UCSD-AML1 (cell line): ENCODE measurements around the gene MEX3D.

Source experiments
- DNase-seq: peaks from one replicate; lab custom pipeline; 2025; ENCODE audit not compliant: unreplicated experiment; lab: John Stamatoyannopoulos, UW

MEX3D gene

GRCh38 chr19:1574354-1575136 lies 6.4 kb upstream of the MEX3D start:
- DNase-seq = no peak

GRCh38 chr19:1572795-1573194 lies 4.7 kb upstream of the MEX3D start:
- DNase-seq = no peak

DNA sequence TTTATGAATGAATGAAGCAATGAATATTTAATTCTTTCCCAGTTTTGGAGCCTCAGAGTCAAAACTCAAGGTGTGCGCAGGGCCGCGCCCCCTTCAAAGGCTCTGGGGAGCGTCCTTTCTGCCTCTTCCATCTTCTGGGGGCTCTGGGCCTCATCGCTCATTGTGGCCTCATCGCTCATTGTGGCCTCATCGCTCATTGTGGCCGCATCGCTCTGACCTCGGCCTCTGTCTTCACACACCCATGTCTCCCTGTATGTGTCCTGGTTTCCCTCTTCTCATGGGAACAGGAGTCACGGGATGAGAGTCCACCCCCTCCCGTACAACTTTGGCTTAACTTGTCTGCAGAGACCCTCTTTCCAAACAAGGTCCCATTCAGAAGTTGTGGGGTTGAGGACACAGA lies 3.2 kb upstream of the MEX3D start:
- no peak for DNase-seq

GRCh38 chr19:1570836-1571235 lies 2.7 kb upstream of the MEX3D start:
- DNase-seq = no peak

GRCh38 chr19:1569997-1570396 lies 1.9 kb upstream of the MEX3D start:
- no peak for DNase-seq

DNA sequence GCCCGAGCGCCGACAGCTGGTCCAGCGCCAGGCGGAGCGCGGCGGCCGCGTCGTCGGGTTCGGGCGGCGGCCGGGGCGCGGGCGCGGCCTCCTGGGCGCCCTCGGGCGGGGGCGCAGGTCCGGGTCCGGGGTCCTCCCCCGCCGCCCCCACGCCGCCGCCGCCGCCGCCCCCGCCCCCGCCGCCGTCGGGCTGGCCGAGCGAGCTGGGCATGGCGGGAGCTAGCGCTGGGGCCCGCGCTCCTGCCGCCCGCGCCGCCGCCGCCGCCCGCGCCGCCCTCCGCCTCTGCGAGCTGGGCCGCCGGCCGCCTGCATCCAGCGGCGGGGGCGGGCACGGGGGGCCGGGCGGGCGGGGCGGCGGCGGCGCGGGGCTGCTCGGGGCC lies 287 bp downstream of the MEX3D start:
- no peak for DNase-seq

DNA sequence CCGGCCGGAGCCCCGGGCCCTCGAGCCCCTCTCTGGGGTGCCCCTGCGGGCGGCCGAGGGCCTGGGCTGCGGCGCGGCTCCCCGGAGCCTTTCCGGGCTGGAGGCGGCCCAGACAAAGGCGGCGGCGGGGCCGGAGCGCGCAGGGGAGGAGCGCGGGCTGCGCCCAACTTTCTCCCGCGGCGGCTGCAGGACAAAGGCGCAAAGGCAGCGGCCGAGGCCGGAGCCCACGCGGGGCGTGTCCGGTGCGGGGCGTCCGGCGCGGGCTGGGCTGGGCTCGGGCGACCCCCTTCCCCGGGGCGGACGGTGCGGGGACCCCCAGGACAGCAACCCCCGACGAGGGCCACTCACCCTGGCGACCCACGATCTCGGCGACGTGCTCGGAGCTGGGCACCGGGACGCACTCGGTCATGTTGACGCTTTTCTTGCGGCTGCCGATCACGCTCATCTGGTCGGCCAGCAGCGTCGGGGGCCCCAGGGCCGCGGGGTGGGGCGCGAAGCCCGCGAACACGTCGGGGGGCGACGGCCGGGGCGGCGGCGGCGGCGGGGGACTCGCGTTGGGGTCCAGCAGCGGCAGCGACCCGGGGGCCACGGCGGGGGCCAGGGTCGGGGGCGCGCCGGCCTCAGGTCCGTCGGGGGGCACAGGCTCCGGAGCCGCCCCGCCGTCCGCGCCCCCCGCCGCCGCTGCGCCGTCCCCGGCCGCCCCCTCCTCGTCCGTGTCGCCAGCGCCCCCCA lies 843 bp downstream of the MEX3D start:
- no peak for DNase-seq

- no peak for DNase-seq
These were observed 1.6 kb downstream of the MEX3D start for GRCh38 chr19:1566392-1567115.

GRCh38 chr19:1563251-1563650 lies 4.9 kb downstream of the MEX3D start:
- no peak for DNase-seq

- DNase-seq = no peak
These were observed 6.8 kb downstream of the MEX3D start for GRCh38 chr19:1561236-1561842.

DNA sequence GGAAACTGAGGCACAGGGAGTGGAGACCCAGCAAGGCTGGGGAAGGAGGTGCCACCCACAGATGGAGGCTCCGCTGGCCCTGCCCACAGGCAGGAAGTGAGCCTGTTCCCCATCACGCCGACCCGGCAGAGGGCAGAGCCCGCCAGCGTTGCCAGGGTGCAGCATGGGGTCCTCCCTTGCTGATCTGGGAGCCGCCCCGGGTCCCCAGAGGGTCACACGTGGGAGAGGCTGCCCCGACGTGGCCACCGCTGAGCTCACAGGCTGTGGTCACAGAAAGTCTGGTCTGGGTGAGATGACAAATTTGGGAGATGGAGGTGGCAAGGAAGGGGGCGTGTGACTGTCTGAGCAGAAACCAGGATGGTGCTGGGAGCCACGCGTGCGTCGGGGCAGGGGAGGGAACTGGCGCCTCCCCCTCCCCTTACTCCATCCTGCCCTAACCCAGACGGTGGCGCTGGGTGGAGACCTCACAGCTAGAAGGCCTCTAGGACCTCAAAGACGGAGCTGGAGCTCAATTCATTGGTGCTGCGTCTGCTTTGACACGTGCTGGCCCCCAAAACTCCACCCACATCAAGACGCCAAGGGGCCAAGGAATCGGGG lies 7.7 kb downstream of the MEX3D start:
- no peak for DNase-seq

DNA sequence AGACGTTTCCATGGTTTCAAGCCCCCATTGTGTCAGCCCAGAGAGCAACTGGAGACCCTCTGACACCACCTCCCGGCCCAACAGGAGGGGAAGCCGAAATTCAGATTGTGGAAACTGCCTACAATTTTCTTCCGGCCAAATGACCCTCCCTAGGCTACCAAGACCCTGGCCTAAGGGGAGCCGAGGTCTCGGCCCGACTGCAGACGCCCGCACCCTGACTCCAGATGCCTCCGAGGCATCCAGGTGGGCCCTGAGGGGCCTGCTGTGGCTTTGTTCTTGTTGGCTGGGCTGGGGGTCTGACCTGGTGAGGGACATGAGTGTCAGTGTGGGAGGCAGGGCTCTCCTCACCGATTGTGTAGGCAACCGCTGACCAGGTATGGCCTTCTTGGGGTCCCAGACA lies 9.6 kb downstream of the MEX3D start:
- DNase-seq = no peak

DNA sequence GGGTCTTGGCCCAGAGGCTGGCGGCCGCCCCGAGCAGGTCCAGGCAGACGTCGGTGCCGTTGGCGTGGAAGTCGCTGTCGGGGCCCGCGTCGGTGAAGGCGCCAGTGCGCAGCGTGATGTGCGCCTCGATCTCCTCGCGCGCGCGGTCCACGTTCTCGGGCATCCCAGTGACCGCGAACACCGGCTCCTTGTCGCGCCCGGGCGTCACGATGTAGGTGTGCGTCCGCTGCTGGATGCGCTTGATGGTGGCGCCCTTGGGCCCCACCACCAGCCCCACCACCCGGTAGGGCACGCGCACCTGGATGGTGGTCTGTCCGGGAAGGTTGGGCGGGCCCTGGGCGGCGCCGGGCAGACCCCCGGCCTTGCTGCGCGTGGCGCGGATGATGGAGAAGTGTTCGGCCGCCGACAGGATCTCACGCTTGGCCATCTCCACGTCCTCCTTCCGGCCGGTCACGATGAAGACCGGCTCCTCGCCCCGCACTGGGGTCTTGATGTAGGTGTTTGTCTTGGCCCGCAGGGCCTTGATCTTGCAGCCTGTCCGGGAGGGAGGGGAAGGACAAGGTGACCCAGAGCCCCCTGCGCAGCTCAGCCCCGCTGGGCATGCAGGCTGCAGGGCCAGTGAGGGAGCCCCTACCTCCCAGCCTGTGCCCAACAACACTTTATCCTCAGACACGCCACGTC lies 11.6 kb downstream of the MEX3D start:
- DNase-seq = no peak

DNA sequence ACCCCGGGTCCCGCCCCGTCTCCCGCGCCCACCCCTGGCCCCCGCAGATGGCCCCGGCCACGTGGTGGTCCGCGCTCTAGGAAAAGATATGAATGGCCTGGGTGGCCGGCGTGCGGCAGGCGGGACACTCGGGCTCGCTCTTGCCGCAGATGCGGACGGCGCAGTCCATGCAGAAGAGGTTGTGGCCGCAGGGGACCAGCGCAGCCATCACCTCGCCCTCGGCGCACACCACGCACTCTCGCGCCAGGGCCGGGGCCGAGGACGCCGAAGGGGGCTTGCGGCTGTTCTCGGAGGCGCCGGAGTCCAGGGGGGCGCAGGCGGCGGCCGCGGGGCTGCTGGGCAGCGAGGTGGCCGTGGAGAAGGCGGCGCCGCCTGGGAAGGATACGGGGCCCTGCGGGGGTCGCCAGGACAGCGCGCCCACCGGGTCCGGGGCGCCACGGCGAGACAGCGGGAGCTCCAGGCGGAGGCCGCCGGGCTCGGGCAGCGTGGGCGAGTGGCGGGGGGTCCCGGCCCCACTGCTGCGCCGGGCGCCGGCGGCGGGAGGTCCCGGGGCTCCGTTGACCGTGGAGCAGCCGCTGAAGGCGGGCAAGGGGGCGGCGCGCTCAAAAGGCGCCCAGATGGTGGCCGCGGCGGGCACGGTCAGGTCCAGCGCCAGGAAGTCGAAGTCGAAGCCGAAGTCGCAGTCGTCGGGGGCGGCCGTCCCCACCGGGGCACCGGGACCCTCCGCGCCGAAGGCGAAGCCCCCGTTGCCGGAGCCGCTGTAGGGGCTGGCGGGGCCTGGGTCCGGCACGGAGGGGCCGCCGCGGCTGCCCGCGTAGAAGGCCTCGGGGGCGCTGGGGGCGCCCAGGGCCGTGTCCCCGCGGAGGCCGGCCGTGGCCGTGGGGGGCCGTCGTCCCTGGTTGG lies 12.4 kb downstream of the MEX3D start:
- no peak for DNase-seq

DNA sequence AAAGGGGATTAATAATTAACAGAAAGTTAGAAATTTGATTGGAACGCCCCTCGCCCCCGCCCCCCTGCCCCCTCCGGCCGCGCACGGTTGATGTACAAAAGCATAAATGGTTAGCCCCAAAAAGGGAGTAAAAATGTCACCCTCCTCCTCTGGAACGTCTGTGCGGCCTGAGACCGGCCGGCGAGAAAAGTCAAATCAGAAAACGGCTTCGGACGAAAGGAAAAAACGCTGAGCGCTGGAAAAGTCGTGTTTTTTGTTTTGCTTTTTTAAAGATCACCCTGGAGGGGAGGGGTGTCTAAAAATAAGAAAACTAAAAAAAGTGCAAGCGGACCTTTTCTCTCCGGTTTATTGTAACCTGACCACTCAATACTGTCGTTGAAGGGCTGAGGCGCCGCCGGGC lies 13.2 kb downstream of the MEX3D start:
- no peak for DNase-seq

DNA sequence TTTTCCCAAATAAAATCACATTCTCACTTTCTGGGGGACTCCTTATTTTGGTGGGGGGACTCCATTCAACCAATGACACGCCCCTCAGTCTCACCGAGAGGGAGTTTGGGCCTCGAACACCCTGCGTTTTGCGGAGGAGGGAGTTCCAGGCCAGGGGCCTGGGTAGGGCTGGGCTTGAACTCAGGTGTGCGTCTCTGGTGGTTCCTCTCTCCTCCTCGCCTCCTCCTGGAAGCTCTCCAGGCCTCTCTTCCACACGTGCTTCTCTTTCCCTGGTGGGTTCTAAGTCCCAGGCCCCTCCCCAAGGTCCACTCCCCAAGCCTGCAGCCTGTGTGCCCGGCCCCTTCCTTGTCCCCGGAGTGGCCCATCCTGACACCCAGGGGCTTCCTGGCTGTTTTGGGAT lies 14.7 kb downstream of the MEX3D start:
- DNase-seq = no peak

DNA sequence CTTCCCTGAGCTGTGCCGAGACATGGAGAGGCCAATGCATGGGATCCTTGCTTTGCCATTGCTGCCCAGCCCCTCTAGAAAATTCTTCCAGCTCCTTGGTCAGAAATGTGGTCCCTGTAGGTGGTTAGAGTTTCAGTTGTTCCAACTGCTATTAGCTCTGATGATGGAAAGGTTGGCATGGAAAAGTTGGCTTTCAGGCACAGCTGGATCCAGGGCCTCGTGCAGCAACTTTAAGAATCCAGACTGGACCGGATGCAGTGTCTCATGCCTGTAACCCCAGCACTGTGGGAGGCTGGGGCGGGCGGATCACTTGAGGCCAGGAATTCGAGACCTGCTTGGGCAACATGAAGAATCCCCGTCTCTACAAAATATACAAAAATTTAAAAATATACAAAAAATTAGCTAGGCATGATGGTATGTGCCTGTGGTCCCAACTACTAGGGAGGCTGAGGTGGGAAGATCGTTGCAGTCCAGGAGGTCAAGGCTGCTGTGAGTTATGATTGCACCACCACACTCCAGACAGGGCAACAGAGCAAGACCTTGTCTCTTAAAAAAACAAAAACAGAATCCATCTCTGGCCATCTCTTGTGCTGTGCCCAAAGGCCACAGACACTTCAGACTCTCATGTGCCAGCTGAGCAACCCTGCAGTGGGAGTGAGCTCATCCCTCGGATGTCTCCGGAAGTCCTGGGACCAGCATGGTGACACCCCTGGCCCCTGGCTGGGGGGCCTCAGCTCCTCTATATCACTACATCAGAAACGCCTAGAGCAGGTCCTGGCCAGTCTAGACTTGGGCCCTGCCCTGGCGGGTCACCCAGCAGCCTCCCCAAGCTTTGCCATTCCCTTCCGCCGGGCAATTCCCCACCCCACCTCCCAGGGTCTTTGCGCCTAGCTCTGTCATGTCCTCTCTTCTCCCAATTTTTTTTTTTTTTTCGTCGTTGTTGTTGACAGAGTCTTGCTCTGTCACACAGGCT lies 16.8 kb downstream of the MEX3D start:
- DNase-seq = no peak

- DNase-seq = no peak
These were observed 18.7 kb downstream of the MEX3D start for GRCh38 chr19:1549332-1549945.
